Right hindlimb (tissue), 1 donor: ENCODE data around the gene JARID2.
"Not testable (repeated sequence)": the region's sequence is repeated elsewhere in the genome, so short reads cannot be mapped to it uniquely, and the experiment has no call there.

ENCODE experiments used
- DNase-seq: peaks from one replicate; pipeline ENCODE4 v3.0.0-alpha.2; 2018

The JARID2 gene

DNA sequence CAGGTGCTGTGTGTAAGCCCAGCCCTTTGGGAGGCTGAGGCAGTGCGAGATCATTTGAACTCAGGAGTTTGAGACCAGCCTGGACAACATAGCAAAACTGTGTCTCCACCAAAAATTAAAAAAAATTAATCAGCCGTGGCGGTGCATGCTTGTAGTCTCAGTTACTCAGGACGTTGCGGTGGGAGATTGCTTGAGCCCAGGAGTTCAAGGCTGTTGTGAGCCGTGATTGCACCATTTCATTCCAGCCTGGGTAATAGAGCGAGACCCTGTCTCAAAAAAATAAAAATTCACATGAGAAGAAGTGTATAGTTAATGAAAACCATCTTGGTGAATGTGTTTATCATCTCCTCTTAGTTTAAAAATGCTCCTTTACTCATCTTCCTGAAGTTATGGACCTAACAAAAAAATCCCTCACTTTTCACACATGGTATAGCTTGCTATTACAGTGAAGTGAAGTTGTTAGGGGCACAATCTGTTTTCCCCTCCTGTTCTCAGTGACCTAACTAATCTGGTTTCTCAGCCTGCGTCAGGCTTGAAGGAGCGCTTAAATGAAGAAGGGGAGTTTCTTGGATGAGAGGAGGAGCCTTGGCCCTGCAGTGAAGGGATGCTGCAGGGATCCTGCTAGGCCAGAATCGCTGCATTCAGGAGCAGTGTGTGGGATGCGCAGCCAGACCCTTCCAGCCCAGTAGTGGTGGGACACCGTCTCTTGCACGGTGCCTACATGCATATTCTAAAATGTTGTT, 45.3 kb downstream of the JARID2 start:
- no peak for DNase-seq

- no peak for DNase-seq
These were observed 46.9 kb downstream of the JARID2 start for GRCh38 chr6:15292721-15293302.

GRCh38 chr6:15293674-15294073, 47.8 kb downstream of the JARID2 start:
- DNase-seq: no peak

DNA sequence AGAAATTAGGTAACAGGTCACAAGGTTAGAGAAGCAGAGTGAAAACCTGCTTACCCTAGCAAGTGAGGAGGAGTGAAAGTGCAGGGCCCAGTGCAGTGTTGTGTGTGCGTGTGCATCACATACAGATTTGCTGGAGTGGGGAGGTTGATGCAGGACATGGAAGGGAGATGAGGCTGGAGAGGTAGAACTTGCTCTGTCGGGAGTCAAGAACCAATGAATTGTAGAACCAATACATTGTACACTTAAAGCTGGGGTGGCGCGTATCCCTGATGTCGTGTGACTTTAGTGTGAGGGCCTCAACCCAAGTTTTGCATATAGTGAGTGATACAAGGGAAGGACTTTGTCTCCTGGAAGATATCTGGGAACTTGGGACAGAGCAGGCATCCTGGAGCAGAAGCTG, 48.6 kb downstream of the JARID2 start:
- no peak for DNase-seq

GRCh38 chr6:15296249-15296648, 50.4 kb downstream of the JARID2 start:
- DNase-seq: no peak

DNA sequence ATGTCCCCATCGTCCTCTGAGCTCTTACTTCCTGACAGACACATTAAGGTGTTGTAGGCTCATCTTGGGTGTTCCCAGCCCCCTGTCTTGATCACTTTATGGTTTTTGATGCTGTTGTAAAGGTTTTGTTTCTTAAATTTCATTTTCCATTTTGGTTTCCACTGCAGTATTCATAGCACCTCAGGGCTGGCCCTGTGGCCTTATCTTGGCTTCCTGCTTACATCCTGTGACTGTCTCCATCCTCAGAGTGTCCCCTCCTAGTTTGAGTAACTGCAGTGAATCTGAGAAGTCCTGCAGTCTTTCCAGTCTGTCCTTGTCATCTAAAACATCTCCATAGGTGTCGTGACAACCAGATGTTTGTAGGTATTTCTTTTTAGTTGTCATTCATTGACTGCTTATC, 50.9 kb downstream of the JARID2 start:
- no peak for DNase-seq

DNA sequence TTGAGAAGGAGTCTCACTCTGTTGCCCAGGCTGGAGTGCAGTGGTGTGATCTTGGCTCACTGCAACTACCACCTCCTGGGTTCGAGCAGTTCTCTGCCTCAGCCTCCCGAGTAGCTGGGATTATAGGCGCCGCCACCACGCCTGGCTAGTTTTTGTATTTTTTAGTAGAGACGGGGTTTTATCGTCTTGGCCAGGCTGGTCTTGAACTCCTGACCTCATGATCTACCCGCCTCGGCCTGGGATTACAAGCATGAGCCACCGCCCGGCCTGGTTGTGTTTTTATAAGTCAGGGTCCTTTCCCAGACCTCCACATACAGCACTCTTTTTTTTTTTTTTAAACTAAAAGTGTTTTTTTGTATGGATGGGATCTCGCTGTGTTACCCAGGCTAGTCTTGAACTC, 51.3 kb downstream of the JARID2 start:
- DNase-seq: not testable (repeated sequence)

GRCh38 chr6:15297895-15298590, 52.2 kb downstream of the JARID2 start:
- no peak for DNase-seq

- DNase-seq: no peak
These were observed 53.7 kb downstream of the JARID2 start for GRCh38 chr6:15299430-15300131.

DNA sequence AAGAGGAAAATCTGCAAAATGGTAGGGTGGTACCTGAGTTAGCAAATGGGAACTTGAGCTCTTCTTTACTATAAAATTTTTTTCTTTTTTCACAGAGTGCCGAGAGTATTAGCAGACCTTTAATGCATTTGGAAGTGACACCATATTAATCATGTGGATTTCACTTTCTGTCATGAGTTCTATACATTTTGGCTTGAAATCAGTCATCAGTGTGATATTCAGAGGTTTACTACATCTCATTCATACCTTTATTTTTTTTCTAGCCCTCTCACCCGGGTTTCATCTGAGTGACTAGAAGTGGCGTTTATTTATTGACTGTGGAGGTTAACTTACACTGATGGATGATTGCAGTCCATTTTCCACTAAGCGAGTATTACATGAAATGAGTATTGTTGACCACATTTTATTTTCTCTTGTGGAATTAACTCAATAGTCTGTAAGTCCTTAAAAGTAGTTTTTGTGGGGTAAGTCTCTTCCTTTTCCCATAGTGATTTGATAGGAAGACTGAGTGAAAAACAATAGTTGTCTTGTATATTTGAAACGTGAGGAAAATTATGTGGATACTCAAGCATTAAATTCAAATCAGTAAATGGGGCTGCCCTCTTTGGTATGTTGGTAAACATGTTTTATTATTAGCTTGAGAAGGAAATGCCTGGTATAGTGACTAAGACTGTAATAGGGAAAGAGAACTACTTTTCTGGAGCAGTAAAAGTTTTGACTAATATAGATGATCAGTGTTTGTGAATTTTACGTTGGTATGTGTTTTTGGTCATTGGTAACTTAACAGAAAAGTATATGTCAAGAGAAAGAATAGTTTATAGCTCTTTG, 55.5 kb downstream of the JARID2 start:
- no peak for DNase-seq

- no peak for DNase-seq
These were observed 57.5 kb downstream of the JARID2 start for GRCh38 chr6:15303162-15303919.

GRCh38 chr6:15303920-15304291, 58.0 kb downstream of the JARID2 start:
- no peak for DNase-seq

GRCh38 chr6:15304337-15305042, 58.6 kb downstream of the JARID2 start:
- no peak for DNase-seq

GRCh38 chr6:15305496-15305895, 59.6 kb downstream of the JARID2 start:
- no peak for DNase-seq

GRCh38 chr6:15305909-15306308, 60.0 kb downstream of the JARID2 start:
- no peak for DNase-seq

GRCh38 chr6:15308435-15309213, 62.8 kb downstream of the JARID2 start:
- no peak for DNase-seq

DNA sequence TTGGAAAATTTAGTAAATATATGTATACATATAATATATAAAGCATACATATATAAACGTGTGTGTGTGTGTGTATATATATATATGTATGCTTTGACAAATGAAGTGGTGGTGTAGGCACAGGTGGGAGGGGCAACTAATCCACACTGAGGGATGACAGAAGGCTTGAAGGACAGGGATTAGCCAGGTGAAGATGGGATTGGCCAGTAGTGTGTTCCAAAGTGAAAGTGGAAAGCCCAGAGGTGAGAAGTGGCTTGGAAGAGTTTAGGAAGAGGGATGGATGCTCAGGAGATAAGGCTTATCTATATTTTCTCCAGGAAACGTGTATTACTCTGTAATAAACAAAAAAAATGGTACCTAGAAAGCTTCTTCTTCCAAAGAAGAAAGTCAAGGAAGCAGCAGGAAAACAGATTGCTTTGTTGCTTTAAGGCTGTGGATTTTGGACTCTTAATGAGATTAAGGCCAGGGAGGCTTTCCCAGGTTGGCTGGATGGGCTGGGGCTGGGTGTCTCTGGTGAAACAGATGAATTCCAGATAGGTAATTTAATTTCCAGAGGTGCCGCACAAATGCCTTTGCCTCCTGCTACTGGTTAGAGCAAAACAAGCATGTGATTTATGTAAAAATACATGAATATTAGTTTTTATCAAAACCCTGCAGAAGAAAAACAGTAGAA, 63.9 kb downstream of the JARID2 start:
- no peak for DNase-seq

- no peak for DNase-seq
These were observed 64.8 kb downstream of the JARID2 start for GRCh38 chr6:15310680-15311079.

DNA sequence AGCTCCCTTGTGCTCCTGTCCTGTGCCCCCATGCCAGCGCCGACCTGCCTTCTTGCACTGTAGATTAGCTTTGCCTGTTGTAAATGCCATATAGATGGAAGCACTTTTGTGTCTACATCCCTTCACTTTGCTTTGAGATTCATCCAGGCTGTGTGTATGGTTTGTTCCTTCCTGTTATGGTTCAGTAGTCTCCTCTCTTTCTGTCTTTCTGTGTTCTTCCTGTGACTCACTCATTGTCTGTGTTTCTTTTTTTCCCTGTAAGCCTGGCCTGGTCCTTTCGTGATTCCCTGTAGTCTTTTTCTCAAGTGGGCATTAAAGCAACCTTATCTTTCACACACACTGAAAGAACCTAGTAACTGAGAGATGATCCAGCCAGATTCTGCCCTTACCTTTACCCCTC, 66.6 kb downstream of the JARID2 start:
- no peak for DNase-seq

- DNase-seq: no peak
These were observed 67.5 kb downstream of the JARID2 start for GRCh38 chr6:15313367-15313766.
